ENCODE results near the gene ZFTA. TPM values are rescaled to one million over a fixed set of nuclear protein-coding genes. Genes with fewer than 3 reads are reported as not detected.

The ZFTA gene
- total RNA-seq, 1 experiment from 2014 or later: 19.3 TPM

DNA sequence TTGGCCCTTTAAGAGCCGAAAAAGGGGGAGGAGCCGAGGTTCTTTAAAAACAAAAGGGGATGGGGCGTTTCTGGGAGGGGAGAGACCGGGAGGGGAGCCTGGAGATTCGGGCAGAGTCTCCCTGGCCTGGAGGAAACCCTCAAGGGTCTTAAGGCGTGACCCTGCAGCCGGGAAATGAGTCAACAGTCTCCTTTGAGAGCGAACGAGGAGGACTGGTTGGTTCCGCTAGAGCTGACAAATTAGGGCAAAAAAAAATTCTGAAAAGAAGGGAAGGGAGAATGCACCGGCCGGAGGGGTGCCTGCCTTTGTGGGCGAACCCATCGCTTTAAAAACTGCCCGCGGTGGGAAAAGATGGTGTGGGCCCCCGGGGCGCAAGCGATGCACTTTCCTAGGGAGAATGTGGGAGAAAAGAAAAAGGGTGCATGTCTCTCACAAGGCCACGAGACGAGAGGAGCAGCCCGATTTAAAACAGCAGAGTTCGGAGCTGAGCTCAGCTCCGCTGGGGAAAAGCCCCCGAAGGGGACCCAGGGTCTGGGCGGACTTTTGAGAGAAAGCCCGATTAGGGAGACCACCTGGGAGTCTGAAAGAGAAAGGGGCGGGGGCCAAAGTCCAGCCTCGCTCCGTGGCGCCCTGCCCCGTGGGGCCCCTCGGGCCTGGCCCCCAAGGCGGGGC is 874 bp downstream of the ZFTA start:
- CTCF ChIA-PET: interaction anchor here (0.6 to 0.8 kb wide), 4 partner anchors 35 to 69 kb away, joined by 3 to 12 read pairs (median 8); no protein-coding TSS in a partner anchor
- intact Hi-C loops (cut with micrococcal nuclease; ENCODE audit: unreplicated experiment): loop anchor here (1.0 to 2.0 kb wide), 6 partner anchors 35 to 381 kb away; partner anchors contain the start of gene SPINDOC
- peak; percentile 58 to 64 for DNase-seq
- H3K27me3 ChIP-seq (ENCODE audit: insufficient read depth, low read depth): no peaks in the 10 kb centered on the region
- peaks cover 13% of the 10 kb centered on the region; the same call in 1 of the 2 replicates for H4K20me1 ChIP-seq (ENCODE audit: insufficient read depth)
- POLR2A ChIA-PET (ENCODE audit: unreplicated experiment): interaction anchor here (0.6 to 0.7 kb wide), 3 partner anchors 37 to 327 kb away, joined by 3 to 12 read pairs (median 4); no protein-coding TSS in a partner anchor
- BruUV-seq (replicated peaks): TSS peak; percentile 51
- H2AFZ ChIP-seq: peak overlapping the region; percentile 69
- no peaks in the 10 kb centered on the region for H3K9me3 ChIP-seq (ENCODE audit: insufficient read depth, low read depth)
- H3K9me2 ChIP-seq (ENCODE audit: insufficient read depth): no peaks in the 10 kb centered on the region
- H3K4me3 ChIP-seq: peak overlapping the region; percentile 73
- H3K4me2 ChIP-seq: peak overlapping the region; percentile 89
- peaks cover 23% of the 10 kb centered on the region; the same call in 1 of the 2 replicates for H3K79me2 ChIP-seq (ENCODE audit: low read depth)
- H3K4me1 ChIP-seq (replicated peaks; ENCODE audit: insufficient read depth): peaks cover 11% of the 10 kb centered on the region; the same call in 1 of the 2 replicates
- no peak overlapping the region for H3K27ac ChIP-seq
- H3K36me3 ChIP-seq (ENCODE audit: low read depth): no peaks in the 10 kb centered on the region
- peaks cover 35% of the 10 kb centered on the region for H3F3A ChIP-seq (ENCODE audit: insufficient read depth, low read depth)
- TF ChIP-seq, protein P1, sequence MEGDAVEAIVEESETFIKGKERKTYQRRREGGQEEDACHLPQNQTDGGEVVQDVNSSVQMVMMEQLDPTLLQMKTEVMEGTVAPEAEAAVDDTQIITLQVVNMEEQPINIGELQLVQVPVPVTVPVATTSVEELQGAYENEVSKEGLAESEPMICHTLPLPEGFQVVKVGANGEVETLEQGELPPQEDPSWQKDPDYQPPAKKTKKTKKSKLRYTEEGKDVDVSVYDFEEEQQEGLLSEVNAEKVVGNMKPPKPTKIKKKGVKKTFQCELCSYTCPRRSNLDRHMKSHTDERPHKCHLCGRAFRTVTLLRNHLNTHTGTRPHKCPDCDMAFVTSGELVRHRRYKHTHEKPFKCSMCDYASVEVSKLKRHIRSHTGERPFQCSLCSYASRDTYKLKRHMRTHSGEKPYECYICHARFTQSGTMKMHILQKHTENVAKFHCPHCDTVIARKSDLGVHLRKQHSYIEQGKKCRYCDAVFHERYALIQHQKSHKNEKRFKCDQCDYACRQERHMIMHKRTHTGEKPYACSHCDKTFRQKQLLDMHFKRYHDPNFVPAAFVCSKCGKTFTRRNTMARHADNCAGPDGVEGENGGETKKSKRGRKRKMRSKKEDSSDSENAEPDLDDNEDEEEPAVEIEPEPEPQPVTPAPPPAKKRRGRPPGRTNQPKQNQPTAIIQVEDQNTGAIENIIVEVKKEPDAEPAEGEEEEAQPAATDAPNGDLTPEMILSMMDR (conservative IDR thresholded peaks at IDR 0.05): peak; percentile 57
- TF ChIP-seq EZH2 (IDR thresholded peaks at IDR 0.05; ENCODE audit: low read depth): no peak

GRCh38 chr11:63767267-63767564 is 1.4 kb downstream of the ZFTA start:
- Histone ChIP-seq H3K27ac (no peak overlapping the region), H3K9me2 (ENCODE audit: insufficient read depth) (no peaks in the 10 kb centered on the region), H3K9me3 (ENCODE audit: insufficient read depth, low read depth) (no peaks in the 10 kb centered on the region), H3K79me2 (ENCODE audit: low read depth) (peaks cover 23% of the 10 kb centered on the region; the same call in 1 of the 2 replicates), H3K36me3 (ENCODE audit: low read depth) (no peaks in the 10 kb centered on the region), H3F3A (ENCODE audit: insufficient read depth, low read depth) (peaks cover 37% of the 10 kb centered on the region), H3K27me3 (ENCODE audit: insufficient read depth, low read depth) (no peaks in the 10 kb centered on the region), H2AFZ (peak overlapping the region; percentile 69), H3K4me3 (peak overlapping the region; percentile 73), H3K4me1 (replicated peaks; ENCODE audit: insufficient read depth) (peaks cover 11% of the 10 kb centered on the region; the same call in 1 of the 2 replicates), H3K4me2 (peak overlapping the region; percentile 89), H4K20me1 (ENCODE audit: insufficient read depth) (peaks cover 15% of the 10 kb centered on the region; the same call in 1 of the 2 replicates)
- no peak for TF ChIP-seq EZH2 (IDR thresholded peaks at IDR 0.05; ENCODE audit: low read depth)
- TF ChIP-seq, protein P1 (conservative IDR thresholded peaks at IDR 0.05): no peak
- intact Hi-C loops (cut with micrococcal nuclease; ENCODE audit: unreplicated experiment): loop anchor here (1.0 kb wide), 1 partner anchor 381 kb away; no protein-coding TSS in a partner anchor
- CTCF ChIA-PET: interaction anchor here (0.6 to 0.8 kb wide), 3 partner anchors 55 to 569 kb away, joined by 3 to 5 read pairs (median 3); no protein-coding TSS in a partner anchor
- POLR2A ChIA-PET (ENCODE audit: unreplicated experiment): interaction anchor here (0.6 to 0.7 kb wide), 2 partner anchors 37 to 179 kb away, joined by 3 to 4 read pairs; no protein-coding TSS in a partner anchor
- BruUV-seq (replicated peaks): TSS peak; percentile 71
- no peak for DNase-seq

DNA sequence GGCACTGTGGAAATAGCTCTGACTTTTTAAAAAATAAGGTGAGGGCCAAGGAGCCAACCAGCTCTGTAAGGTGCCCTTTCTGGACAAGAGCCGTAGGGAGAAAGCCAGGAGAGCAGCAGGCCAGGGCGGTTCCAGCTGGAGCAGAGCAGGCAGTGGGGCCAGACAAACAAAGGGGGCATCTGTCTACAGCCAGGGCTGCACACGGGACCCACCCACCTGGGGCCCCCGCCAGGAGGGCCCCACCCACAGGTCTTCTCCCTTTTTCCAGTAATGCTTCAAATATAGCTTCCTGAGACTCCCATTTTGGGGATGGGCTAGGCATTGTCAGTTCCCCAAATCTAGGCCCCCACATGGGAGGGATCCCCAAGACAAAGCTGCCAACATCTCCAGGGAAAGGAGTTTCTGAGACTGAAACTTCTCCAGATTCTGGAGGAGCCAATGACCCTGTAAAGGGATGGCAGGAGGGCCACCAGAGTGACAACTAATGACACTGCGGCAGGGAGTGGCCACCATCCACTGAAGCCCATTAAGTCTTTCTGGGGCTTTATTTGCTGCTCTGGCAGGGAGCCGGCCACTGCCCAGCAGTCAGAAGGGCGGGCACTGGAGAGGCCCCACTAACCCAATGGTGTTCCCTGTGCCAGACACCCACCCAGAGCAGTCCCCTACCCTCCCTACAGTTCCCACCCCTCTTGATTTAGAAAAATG is 1.9 kb downstream of the ZFTA start:
- no peaks in the 10 kb centered on the region for H3K36me3 ChIP-seq (ENCODE audit: low read depth)
- H3K4me3 ChIP-seq: peak overlapping the region; percentile 73; the same call in 1 of the 2 replicates
- H2AFZ ChIP-seq: no peak overlapping the region
- ChIA-PET POLR2A (ENCODE audit: unreplicated experiment) (no interaction called here), CTCF (interaction anchor here (0.6 to 0.8 kb wide), 2 partner anchors 70 to 570 kb away, joined by 3 to 5 read pairs; no protein-coding TSS in a partner anchor)
- intact Hi-C loops (cut with micrococcal nuclease; ENCODE audit: unreplicated experiment): loop anchor here (1.0 kb wide), 1 partner anchor 382 kb away; no protein-coding TSS in a partner anchor
- peaks cover 23% of the 10 kb centered on the region; the same call in 1 of the 2 replicates for H3K79me2 ChIP-seq (ENCODE audit: low read depth)
- DNase-seq: no peak
- no peaks in the 10 kb centered on the region for H3K9me3 ChIP-seq (ENCODE audit: insufficient read depth, low read depth)
- H3K27me3 ChIP-seq (ENCODE audit: insufficient read depth, low read depth): no peaks in the 10 kb centered on the region
- BruUV-seq (replicated peaks): no TSS peak
- TF ChIP-seq, protein P1 (conservative IDR thresholded peaks at IDR 0.05): no peak
- no peak for TF ChIP-seq EZH2 (IDR thresholded peaks at IDR 0.05; ENCODE audit: low read depth)
- H3K4me1 ChIP-seq (replicated peaks; ENCODE audit: insufficient read depth): peaks cover 11% of the 10 kb centered on the region; the same call in 1 of the 2 replicates
- no peaks in the 10 kb centered on the region for H3K9me2 ChIP-seq (ENCODE audit: insufficient read depth)
- no peak overlapping the region for H3K27ac ChIP-seq
- peaks cover 19% of the 10 kb centered on the region; the same call in 1 of the 2 replicates for H4K20me1 ChIP-seq (ENCODE audit: insufficient read depth)
- H3K4me2 ChIP-seq: peak overlapping the region; percentile 89
- peaks cover 42% of the 10 kb centered on the region for H3F3A ChIP-seq (ENCODE audit: insufficient read depth, low read depth)
